Stimulated activated CD4-positive, alpha-beta T cell treated with anti-CD3 and anti-CD28 coated beads, Interleukin-15, amount 100 ng/mL, for 48 hours (primary cell): Measurements from ENCODE around the gene ABO.
A peak's percentile ranks its signal among the peaks of the same experiment; 100 is the strongest.
"Not testable (repeated sequence)": the region's sequence is repeated elsewhere in the genome, so short reads cannot be mapped to it uniquely, and the experiment has no call there.

Experiments
- DNase-seq, 2 donors: peaks; one replicate each; pipeline ENCODE4 v3.0.0-alpha.2; 2020; ENCODE audit warnings: low read depth in 2 of 2

ABO gene

GRCh38 chr9:133242991-133243390 lies 32.0 kb downstream of the ABO start:
- no peak for DNase-seq

GRCh38 chr9:133242241-133242640 lies 32.8 kb downstream of the ABO start:
- no peak for DNase-seq

GRCh38 chr9:133239533-133240090 lies 35.4 kb downstream of the ABO start:
- no peak for DNase-seq

DNA sequence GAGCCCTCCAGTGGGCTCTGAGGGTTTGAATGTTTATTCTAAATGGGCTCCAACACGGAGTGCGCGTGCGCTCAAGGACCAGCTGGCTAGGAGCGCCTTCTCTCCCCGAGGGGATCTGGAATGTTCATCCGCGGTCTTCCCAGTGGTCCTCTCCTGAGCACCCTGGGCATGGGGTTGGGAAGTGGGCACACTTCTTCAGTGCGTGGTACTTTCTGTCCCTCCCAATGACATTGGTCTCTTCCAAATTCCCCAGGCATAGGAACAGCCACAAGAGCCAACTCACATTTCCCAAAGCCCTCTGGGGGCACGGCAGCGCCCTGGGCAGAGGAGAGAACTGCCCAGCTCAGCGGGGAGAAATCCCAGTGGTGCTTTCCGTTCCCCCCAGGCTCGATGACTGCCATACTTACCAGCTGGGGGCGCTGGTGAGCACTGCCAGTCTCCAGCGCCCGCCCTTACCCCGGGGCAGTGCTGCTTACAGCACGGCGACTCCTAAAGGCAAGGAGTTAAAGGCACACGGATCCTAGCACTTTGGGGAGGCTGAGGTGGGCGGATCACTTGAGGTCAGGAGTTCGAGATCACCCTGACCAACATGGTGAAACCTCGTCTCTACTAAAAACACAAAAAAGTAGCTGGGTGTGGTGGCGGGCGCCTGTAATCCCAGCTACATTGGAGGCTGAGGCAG lies 36.0 kb downstream of the ABO start:
- DNase-seq = peak; percentile 62 to 67

- peak in 1 of 2 donors; percentile 25 for DNase-seq
Observed at GRCh38 chr9:133238272-133238850, 36.6 kb downstream of the ABO start.

- no peak for DNase-seq
Observed at GRCh38 chr9:133237035-133237731, 37.8 kb downstream of the ABO start.

DNA sequence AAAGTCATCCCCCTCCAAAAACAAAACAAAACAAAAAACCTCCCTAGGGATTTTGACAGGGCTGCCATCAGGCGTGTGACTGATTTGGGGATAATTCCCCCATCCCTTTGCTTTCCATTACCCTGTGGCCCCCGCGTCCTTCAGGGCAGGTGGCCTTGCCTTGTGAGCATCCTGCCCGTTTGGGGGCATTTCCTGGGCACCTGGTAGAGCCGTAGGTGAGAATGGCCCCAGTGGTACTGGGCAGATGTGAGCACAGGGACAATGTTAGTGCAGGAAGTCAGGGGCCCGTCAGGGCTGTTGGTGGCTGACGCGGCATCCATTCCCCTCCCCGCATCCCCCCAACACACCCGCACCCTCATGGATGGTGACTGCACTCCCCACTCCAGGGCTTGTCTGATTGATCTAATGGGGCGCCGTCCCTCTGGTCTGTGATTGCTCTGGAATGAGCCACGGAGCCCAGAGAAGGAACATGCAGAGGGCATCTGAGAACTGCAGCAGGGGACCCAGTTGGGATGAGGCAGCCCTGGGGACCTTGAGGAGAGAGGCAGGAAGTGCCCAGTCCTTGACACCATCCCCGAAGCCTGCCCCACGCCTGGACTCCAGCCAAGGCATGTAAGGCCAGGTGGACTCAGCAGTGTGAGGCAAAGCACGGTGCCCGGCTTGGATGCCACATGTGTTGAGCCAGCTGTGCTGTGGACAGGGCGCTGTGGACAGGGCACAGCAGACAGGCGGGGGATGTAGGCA lies 38.5 kb downstream of the ABO start:
- DNase-seq = not testable (repeated sequence)

DNA sequence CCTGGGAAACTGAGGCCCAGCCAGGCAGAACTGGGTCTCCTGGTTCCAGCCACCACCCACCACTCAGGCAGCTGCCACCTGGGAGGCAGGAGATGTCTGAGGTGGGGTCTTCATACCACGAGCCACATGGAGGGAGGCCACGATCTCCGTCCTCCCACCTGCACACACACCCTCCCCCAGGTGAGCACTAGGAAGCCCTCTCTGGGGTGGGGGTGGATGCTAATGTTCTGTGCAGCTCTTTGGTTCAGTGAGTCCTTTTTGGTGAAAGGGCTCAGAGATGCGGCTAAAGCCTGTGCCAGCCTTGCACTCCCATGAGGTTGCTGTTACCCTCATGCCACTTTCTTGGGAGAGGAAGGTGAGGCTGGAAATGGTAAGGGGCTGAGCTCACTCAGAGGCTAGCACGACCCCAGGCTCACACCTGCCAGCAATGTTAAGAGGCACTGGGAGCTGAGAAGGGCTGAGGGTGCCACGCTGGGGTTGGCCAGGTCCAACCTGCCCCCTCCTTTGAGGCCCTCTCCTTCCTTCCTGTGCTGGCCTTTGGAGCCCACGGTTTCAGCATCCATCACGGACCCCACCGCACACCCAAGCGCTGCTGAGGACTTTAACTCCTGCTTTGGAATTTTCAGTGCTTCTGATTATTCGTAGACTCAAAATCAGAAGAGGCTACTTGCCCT lies 39.3 kb downstream of the ABO start:
- DNase-seq = no peak

GRCh38 chr9:133234577-133235322 lies 40.3 kb downstream of the ABO start:
- no peak for DNase-seq

DNA sequence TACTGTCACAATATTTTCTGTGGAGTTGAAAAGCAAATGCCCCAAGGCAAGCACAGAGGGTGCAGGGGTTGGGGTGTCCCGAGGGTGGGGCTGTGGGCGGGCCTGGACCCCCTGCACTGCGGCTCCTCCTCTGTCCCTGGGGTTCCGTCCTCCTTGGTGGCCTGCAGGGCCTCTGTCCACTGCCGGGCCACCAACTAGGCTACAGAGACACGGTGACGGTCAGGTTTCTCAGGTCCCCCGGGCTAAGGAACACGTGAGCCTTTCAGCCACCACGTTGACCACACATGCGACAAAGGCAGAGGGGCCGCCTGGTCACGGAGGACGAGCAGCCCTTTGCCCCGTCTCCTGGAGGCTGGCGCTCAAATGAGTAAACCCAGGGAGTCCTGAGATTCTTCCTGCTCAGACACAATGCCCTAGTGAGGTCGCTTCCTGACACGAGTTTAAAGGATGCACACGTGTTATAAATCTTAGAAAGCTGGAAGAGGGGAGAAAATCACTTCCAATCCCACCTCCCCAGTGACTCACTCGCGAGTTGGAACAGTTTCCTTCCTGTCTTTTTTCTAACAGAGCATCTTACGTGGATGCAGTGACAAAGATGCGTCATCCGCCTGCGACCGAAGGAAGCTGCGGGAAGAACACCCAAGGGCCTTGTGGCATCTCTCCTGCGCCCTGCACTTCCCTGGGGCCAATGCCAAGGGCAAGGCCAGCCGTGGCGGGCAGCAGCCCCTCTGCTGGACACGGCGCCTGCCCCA lies 41.1 kb downstream of the ABO start:
- DNase-seq = no peak

- not testable (repeated sequence) for DNase-seq
Observed at GRCh38 chr9:133231934-133232568, 43.0 kb downstream of the ABO start.

GRCh38 chr9:133230514-133230913 lies 44.5 kb downstream of the ABO start:
- not testable (repeated sequence) for DNase-seq

GRCh38 chr9:133230093-133230492 lies 44.9 kb downstream of the ABO start:
- no peak for DNase-seq

- DNase-seq = not testable (repeated sequence)
Observed at GRCh38 chr9:133228474-133229193, 46.4 kb downstream of the ABO start.

- not testable (repeated sequence) for DNase-seq
Observed at GRCh38 chr9:133227996-133228395, 47.0 kb downstream of the ABO start.

GRCh38 chr9:133227242-133227860 lies 47.6 kb downstream of the ABO start:
- no peak for DNase-seq

DNA sequence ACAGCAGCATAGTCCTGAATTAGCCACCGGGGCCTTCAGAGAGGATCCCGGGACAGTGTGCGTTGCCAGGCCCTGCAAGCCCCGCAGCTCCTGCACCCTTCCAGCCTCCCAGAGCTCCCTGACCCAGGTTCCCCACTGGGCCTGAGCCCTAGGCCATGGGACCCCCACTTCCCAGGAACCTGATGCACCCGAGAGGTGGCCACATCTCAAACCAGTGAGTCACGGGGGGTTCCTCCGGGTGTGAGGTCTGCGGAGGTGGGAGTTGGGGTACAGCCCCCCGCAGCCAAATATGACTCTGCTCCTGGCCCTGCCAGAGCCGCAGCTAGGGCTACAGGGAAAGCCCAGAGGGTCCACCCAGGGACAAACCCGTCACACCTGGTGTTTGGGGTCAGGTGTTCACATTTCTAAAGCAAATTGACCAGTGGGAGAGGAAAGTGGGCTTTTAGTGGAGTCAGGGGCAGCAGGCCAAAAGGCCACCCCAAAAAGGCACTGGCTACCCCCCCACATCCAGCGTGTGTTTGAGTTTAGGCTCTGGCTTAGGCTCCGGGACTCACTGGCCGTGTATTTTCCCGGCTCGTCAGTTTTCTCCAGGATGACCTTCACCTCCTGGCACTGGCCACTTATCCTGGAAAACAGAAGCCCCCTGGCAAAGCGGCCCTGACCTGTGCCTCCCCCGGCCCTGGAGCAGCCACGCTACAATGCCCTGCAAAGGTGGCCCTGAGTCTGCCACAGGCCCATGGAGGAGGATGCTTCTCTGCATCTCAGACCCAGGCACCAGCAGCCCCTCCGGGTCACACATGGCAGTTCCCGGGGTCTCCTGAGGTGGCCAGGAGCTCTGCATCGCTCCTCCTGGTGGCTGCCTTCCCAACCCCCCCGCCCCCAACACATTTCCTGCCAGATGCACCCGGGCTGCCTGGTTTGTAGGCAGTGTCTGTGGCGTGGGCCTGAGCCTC lies 48.5 kb downstream of the ABO start:
- no peak for DNase-seq
